Measurements from ENCODE around the gene FCRL4. TPM values are rescaled to one million over a fixed set of nuclear protein-coding genes. Genes with fewer than 3 reads are reported as not detected.
"Not testable (repeated sequence)": the region's sequence is repeated elsewhere in the genome, so short reads cannot be mapped to it uniquely, and the experiment has no call there.

The FCRL4 gene
- total RNA-seq, 2 experiments from 2014 or later = not detected

- Mint-ChIP-seq H3K27me3 (ENCODE audit: low read depth) (peaks cover 11% of the 10 kb centered on the region), H3K4me3 (no peak overlapping the region), H3K9me3 (ENCODE audit: insufficient read depth) (no peaks in the 10 kb centered on the region), H3K4me1 (ENCODE audit: low read depth) (no peaks in the 10 kb centered on the region), H3K27ac (no peak overlapping the region), H3K36me3 (ENCODE audit: low read depth) (no peaks in the 10 kb centered on the region)
- ATAC-seq (no peak), DNase-seq (no peak)
- POLR2A ChIA-PET = no interaction called here
- CTCF ChIA-PET = no interaction called here
These were observed 13.4 kb downstream of the FCRL4 start for GRCh38 chr1:157584503-157584902.

- no peak for ATAC-seq
- H3K9me3 Mint-ChIP-seq (ENCODE audit: insufficient read depth) = no peaks in the 10 kb centered on the region
- H3K27me3 Mint-ChIP-seq (ENCODE audit: low read depth) = peaks cover 8% of the 10 kb centered on the region
These were observed 17.1 kb downstream of the FCRL4 start for GRCh38 chr1:157580828-157581210.

GRCh38 chr1:157580179-157580827, 17.6 kb downstream of the FCRL4 start:
- POLR2A ChIA-PET = no interaction called here
- DNase-seq = peak; percentile 48

More at GRCh38 chr1:157580828-157581210, 17.1 kb downstream of the FCRL4 start:
- CTCF ChIA-PET = interaction anchor here (0.6 to 2.7 kb wide), 34 partner anchors 8 to 544 kb away, joined by 3 to 34 read pairs (median 4); partner anchors contain the start of gene FCRL4
- no peak overlapping the region for H3K4me3 Mint-ChIP-seq
- H3K4me1 Mint-ChIP-seq (ENCODE audit: low read depth) = no peaks in the 10 kb centered on the region
- DNase-seq = no peak
- POLR2A ChIA-PET = no interaction called here
- no peaks in the 10 kb centered on the region for H3K36me3 Mint-ChIP-seq (ENCODE audit: low read depth)
- no peak overlapping the region for H3K27ac Mint-ChIP-seq

GRCh38 chr1:157577420-157577819, 20.5 kb downstream of the FCRL4 start:
- POLR2A ChIA-PET = interaction anchor here (0.7 kb wide), 1 partner anchor 18 kb away, joined by 3 read pairs; no protein-coding TSS in a partner anchor
- no peak overlapping the region for H3K27ac Mint-ChIP-seq
- CTCF ChIA-PET = no interaction called here
- no peak for ATAC-seq
- no peaks in the 10 kb centered on the region for H3K36me3 Mint-ChIP-seq (ENCODE audit: low read depth)
- DNase-seq = no peak
- H3K4me1 Mint-ChIP-seq (ENCODE audit: low read depth) = no peaks in the 10 kb centered on the region
- H3K9me3 Mint-ChIP-seq (ENCODE audit: insufficient read depth) = no peaks in the 10 kb centered on the region
- H3K4me3 Mint-ChIP-seq = no peak overlapping the region
- H3K27me3 Mint-ChIP-seq (ENCODE audit: low read depth) = peaks cover 16% of the 10 kb centered on the region

More at GRCh38 chr1:157580179-157580827, 17.6 kb downstream of the FCRL4 start:
- H3K27me3 Mint-ChIP-seq (ENCODE audit: low read depth) = peaks cover 10% of the 10 kb centered on the region
- no peaks in the 10 kb centered on the region for H3K4me1 Mint-ChIP-seq (ENCODE audit: low read depth)
- H3K36me3 Mint-ChIP-seq (ENCODE audit: low read depth) = no peaks in the 10 kb centered on the region
- no peak overlapping the region for H3K27ac Mint-ChIP-seq
- H3K4me3 Mint-ChIP-seq = no peak overlapping the region
- ATAC-seq = no peak
- H3K9me3 Mint-ChIP-seq (ENCODE audit: insufficient read depth) = no peaks in the 10 kb centered on the region
- CTCF ChIA-PET = interaction anchor here (0.6 to 2.7 kb wide), 34 partner anchors 8 to 544 kb away, joined by 3 to 34 read pairs (median 4); partner anchors contain the start of gene FCRL4

GRCh38 chr1:157575744-157576143, 22.1 kb downstream of the FCRL4 start:
- Mint-ChIP-seq H3K4me3 (no peak overlapping the region), H3K27me3 (ENCODE audit: low read depth) (peaks cover 14% of the 10 kb centered on the region), H3K9me3 (ENCODE audit: insufficient read depth) (no peaks in the 10 kb centered on the region), H3K27ac (no peak overlapping the region), H3K36me3 (ENCODE audit: low read depth) (no peaks in the 10 kb centered on the region), H3K4me1 (ENCODE audit: low read depth) (no peaks in the 10 kb centered on the region)
- ChIA-PET POLR2A (no interaction called here), CTCF (interaction anchor here (0.6 kb wide), 1 partner anchor 15 kb away, joined by 3 read pairs; no protein-coding TSS in a partner anchor)
- DNase-seq (no peak), ATAC-seq (no peak)

GRCh38 chr1:157574836-157575235, 23.0 kb downstream of the FCRL4 start:
- DNase-seq (no peak), ATAC-seq (no peak)
- Mint-ChIP-seq H3K27ac (no peak overlapping the region), H3K4me1 (ENCODE audit: low read depth) (no peaks in the 10 kb centered on the region), H3K36me3 (ENCODE audit: low read depth) (no peaks in the 10 kb centered on the region), H3K9me3 (ENCODE audit: insufficient read depth) (no peaks in the 10 kb centered on the region), H3K4me3 (no peak overlapping the region), H3K27me3 (ENCODE audit: low read depth) (peaks cover 14% of the 10 kb centered on the region)
- POLR2A ChIA-PET = no interaction called here
- CTCF ChIA-PET = no interaction called here

- Mint-ChIP-seq H3K4me1 (ENCODE audit: low read depth) (peaks cover 9% of the 10 kb centered on the region), H3K4me3 (no peak overlapping the region), H3K36me3 (ENCODE audit: low read depth) (no peaks in the 10 kb centered on the region), H3K9me3 (ENCODE audit: insufficient read depth) (no peaks in the 10 kb centered on the region), H3K27me3 (ENCODE audit: low read depth) (peaks cover 11% of the 10 kb centered on the region), H3K27ac (no peak overlapping the region)
- ChIA-PET POLR2A (no interaction called here), CTCF (interaction anchor here (1.5 kb wide), 1 partner anchor 13 kb away, joined by 4 read pairs; no protein-coding TSS in a partner anchor)
- ATAC-seq (no peak), DNase-seq (no peak)
These were observed 31.2 kb downstream of the FCRL4 start for GRCh38 chr1:157566484-157567300.

- ChIA-PET CTCF (interaction anchor here (0.7 to 1.0 kb wide), 2 partner anchors 18 kb away, joined by 3 to 4 read pairs; no protein-coding TSS in a partner anchor), POLR2A (no interaction called here)
- no peak overlapping the region for H3K4me3 Mint-ChIP-seq
- no peaks in the 10 kb centered on the region for H3K9me3 Mint-ChIP-seq (ENCODE audit: insufficient read depth)
- DNase-seq (no peak), ATAC-seq (no peak)
- H3K27ac Mint-ChIP-seq = no peak overlapping the region
- no peaks in the 10 kb centered on the region for H3K36me3 Mint-ChIP-seq (ENCODE audit: low read depth)
- peaks cover 9% of the 10 kb centered on the region for H3K4me1 Mint-ChIP-seq (ENCODE audit: low read depth)
- peaks cover 10% of the 10 kb centered on the region for H3K27me3 Mint-ChIP-seq (ENCODE audit: low read depth)
These were observed 35.4 kb downstream of the FCRL4 start for GRCh38 chr1:157562515-157562914.

- Mint-ChIP-seq H3K4me3 (no peak overlapping the region), H3K27me3 (ENCODE audit: low read depth) (peaks cover 8% of the 10 kb centered on the region), H3K36me3 (ENCODE audit: low read depth) (no peaks in the 10 kb centered on the region), H3K27ac (no peak overlapping the region), H3K9me3 (ENCODE audit: insufficient read depth) (no peaks in the 10 kb centered on the region), H3K4me1 (ENCODE audit: low read depth) (peaks cover 9% of the 10 kb centered on the region)
- ChIA-PET POLR2A (no interaction called here), CTCF (no interaction called here)
- DNase-seq (no peak), ATAC-seq (no peak)
These were observed 39.8 kb downstream of the FCRL4 start for GRCh38 chr1:157558119-157558518.

GRCh38 chr1:157551694-157552693, 45.9 kb downstream of the FCRL4 start, which contains the start of gene FCRL5:
Gene FCRL5 (minus strand): TSS chr1:157552515. CDS start chr1:157552362, 153 bp downstream.
- H3K9me3 Mint-ChIP-seq (ENCODE audit: insufficient read depth) = no peaks in the 10 kb centered on the region
- ATAC-seq = no peak
- DNase-seq = no peak
- H3K4me3 Mint-ChIP-seq = no peak within 1 kb of the TSS
- H3K4me1 Mint-ChIP-seq (ENCODE audit: low read depth) = peaks cover 4% of the 10 kb centered on the region
- peaks cover 9% of the 10 kb centered on the region for H3K27me3 Mint-ChIP-seq (ENCODE audit: low read depth)
- H3K36me3 Mint-ChIP-seq (ENCODE audit: low read depth) = no peaks in the 10 kb centered on the region
- ChIA-PET CTCF (no interaction called here), POLR2A (no interaction called here)
- H3K27ac Mint-ChIP-seq = no peak within 1 kb of the TSS

- not testable (repeated sequence) for H3K4me1 Mint-ChIP-seq (ENCODE audit: low read depth); ATAC-seq
These were observed 49.8 kb downstream of the FCRL4 start for GRCh38 chr1:157548081-157548480.

More at GRCh38 chr1:157548081-157548480, 49.8 kb downstream of the FCRL4 start:
- H3K9me3 Mint-ChIP-seq (ENCODE audit: insufficient read depth); H3K27ac Mint-ChIP-seq; H3K27me3 Mint-ChIP-seq (ENCODE audit: low read depth); H3K4me3 Mint-ChIP-seq; DNase-seq; H3K36me3 Mint-ChIP-seq (ENCODE audit: low read depth); POLR2A ChIA-PET; CTCF ChIA-PET: not testable (repeated sequence)
